ENCODE results near the gene MTG1. TPM values are rescaled to one million over a fixed set of nuclear protein-coding genes. Genes with fewer than 3 reads are reported as not detected.
"Not testable (repeated sequence)": the region's sequence is repeated elsewhere in the genome, so short reads cannot be mapped to it uniquely, and the experiment has no call there.

Gene MTG1
- total and polyA plus RNA-seq, 8 donors, result 17.2 to 62.9 (median 23.1) TPM

GRCh38 chr10:133438711-133439273 is 44.8 kb downstream of the MTG1 start:
- DNase-seq, result peak in 4 of 6 donors; percentile 5 to 55 (median 13)

GRCh38 chr10:133439517-133440461 is 45.8 kb downstream of the MTG1 start:
- no peak for TF ChIP-seq CTCF (IDR thresholded peaks at IDR 0.05)
- WGBS, 2 donors, result 88 to 92% methylated on average over 25 of the region's 25 CpGs
- no peak overlapping the region for H3K4me3 ChIP-seq
- DNase-seq, result peak in 4 of 6 donors; percentile 1 to 60 (median 10)
- ATAC-seq, result no peak
- H3K4me1 ChIP-seq, result no peaks in the 10 kb centered on the region
- no peaks in the 10 kb centered on the region for H3K27me3 ChIP-seq
- FAIRE-seq, result no peak
- H3K9me3 ChIP-seq, result no peaks in the 10 kb centered on the region
- intact Hi-C loops (cut with DNase I), result no loop called here
- H3K27ac ChIP-seq, result no peak overlapping the region
- no peaks in the 10 kb centered on the region for H3K36me3 ChIP-seq

More at GRCh38 chr10:133438711-133439273, 44.8 kb downstream of the MTG1 start:
- ATAC-seq, result peak in 3 of 4 donors; percentile 53 to 62 (median 60)
- H3K4me3 ChIP-seq, result no peak overlapping the region
- no peaks in the 10 kb centered on the region for H3K36me3 ChIP-seq
- H3K27ac ChIP-seq, result no peak overlapping the region
- TF ChIP-seq CTCF (IDR thresholded peaks at IDR 0.05), result no peak
- no peaks in the 10 kb centered on the region for H3K9me3 ChIP-seq
- 72 to 82% methylated on average over 11 of the region's 11 CpGs for WGBS, 2 donors
- intact Hi-C loops (cut with DNase I), result no loop called here
- H3K4me1 ChIP-seq, result no peaks in the 10 kb centered on the region
- H3K27me3 ChIP-seq, result no peaks in the 10 kb centered on the region
- no peak for FAIRE-seq

- H3K4me1 ChIP-seq, result no peaks in the 10 kb centered on the region
- no peak overlapping the region for H3K4me3 ChIP-seq
- no peaks in the 10 kb centered on the region for H3K36me3 ChIP-seq
- no peaks in the 10 kb centered on the region for H3K9me3 ChIP-seq
- ATAC-seq (no peak), DNase-seq (peak in 3 of 6 donors; percentile 0 to 52 (median 8)), FAIRE-seq (no peak)
- intact Hi-C loops (cut with DNase I), result no loop called here
- no peaks in the 10 kb centered on the region for H3K27me3 ChIP-seq
- TF ChIP-seq CTCF (IDR thresholded peaks at IDR 0.05), result no peak
- WGBS, 2 donors, result 91 to 94% methylated on average over 17 to 18 of the region's 18 CpGs
- H3K27ac ChIP-seq, result no peak overlapping the region
Observed at GRCh38 chr10:133440633-133441285, 46.8 kb downstream of the MTG1 start.

GRCh38 chr10:133441356-133441755 is 47.4 kb downstream of the MTG1 start:
- intact Hi-C loops (cut with DNase I); H3K27ac ChIP-seq; H3K27me3 ChIP-seq; H3K4me1 ChIP-seq; FAIRE-seq; H3K9me3 ChIP-seq; H3K4me3 ChIP-seq; H3K36me3 ChIP-seq; ATAC-seq: not testable (repeated sequence)
- peak in 2 of 6 donors; percentile 5 to 7 for DNase-seq
- 83 to 87% methylated on average over 13 to 14 of the region's 21 CpGs for WGBS, 2 donors

- DNase-seq (peak in 3 of 6 donors; percentile 7 to 55 (median 7)), FAIRE-seq (no peak), ATAC-seq (no peak)
- intact Hi-C loops (cut with DNase I), result no loop called here
- Histone ChIP-seq H3K27me3 (no peaks in the 10 kb centered on the region), H3K4me1 (no peaks in the 10 kb centered on the region), H3K9me3 (no peaks in the 10 kb centered on the region), H3K36me3 (no peaks in the 10 kb centered on the region), H3K27ac (no peak overlapping the region), H3K4me3 (no peak overlapping the region)
- 68 to 75% methylated on average over 11 to 12 of the region's 12 CpGs for WGBS, 2 donors
- TF ChIP-seq CTCF (IDR thresholded peaks at IDR 0.05), result no peak
Observed at GRCh38 chr10:133441780-133442179, 47.8 kb downstream of the MTG1 start.

Data from pancreas (tissue), 10 donors.